ENCODE results near the gene PRR22. TPM values are rescaled to one million over a fixed set of nuclear protein-coding genes. Genes with fewer than 3 reads are reported as not detected.
"Not testable (repeated sequence)": the region's sequence is repeated elsewhere in the genome, so short reads cannot be mapped to it uniquely, and the experiment has no call there.

Gene PRR22
- polyA plus RNA-seq, 4 donors: 5.1 to 9.7 (median 9.2) TPM

- Histone ChIP-seq H3K4me1 (ENCODE audit: control insufficient read depth in 3 of 3, insufficient read depth in 2 of 3, low read depth in 1 of 3, low read length in 2 of 3) (no peaks in the 10 kb centered on the region), H3K27ac (ENCODE audit: low read depth in 1 of 3, low read length in 2 of 3) (no peak overlapping the region), H3K36me3 (ENCODE audit: control insufficient read depth in 3 of 3, insufficient read depth in 2 of 3, low read depth in 1 of 3, low read length in 3 of 3) (no peaks in the 10 kb centered on the region), H3K27me3 (ENCODE audit: control insufficient read depth in 3 of 3, insufficient read depth in 3 of 3, low read length in 3 of 3) (peaks cover 0 to 3% (median 2%) of the 10 kb centered on the region in 3 donors), H3K4me3 (ENCODE audit: low read depth in 1 of 3, low read length in 3 of 3) (no peak overlapping the region), H3K9me3 (ENCODE audit: control insufficient read depth in 2 of 2, insufficient read depth in 1 of 2, low read depth in 1 of 2, low read length in 1 of 2) (no peaks in the 10 kb centered on the region)
- no peak for DNase-seq
- WGBS, 3 donors: 76 to 82% (median 77%) methylated on average over 19 of the region's 19 CpGs
- no peak for FAIRE-seq
Observed at GRCh38 chr19:5772416-5772815, 12.1 kb downstream of the PRR22 start.

- Histone ChIP-seq H3K36me3 (ENCODE audit: control insufficient read depth in 3 of 3, insufficient read depth in 2 of 3, low read depth in 1 of 3, low read length in 3 of 3) (no peaks in the 10 kb centered on the region), H3K4me3 (ENCODE audit: low read depth in 1 of 3, low read length in 3 of 3) (no peak overlapping the region), H3K9me3 (ENCODE audit: control insufficient read depth in 2 of 2, insufficient read depth in 1 of 2, low read depth in 1 of 2, low read length in 1 of 2) (peaks cover 0 to 4% of the 10 kb centered on the region in 2 donors), H3K27me3 (ENCODE audit: control insufficient read depth in 3 of 3, insufficient read depth in 3 of 3, low read length in 3 of 3) (peaks cover 0 to 3% (median 2%) of the 10 kb centered on the region in 3 donors), H3K4me1 (ENCODE audit: control insufficient read depth in 3 of 3, insufficient read depth in 2 of 3, low read depth in 1 of 3, low read length in 2 of 3) (no peaks in the 10 kb centered on the region), H3K27ac (ENCODE audit: low read depth in 1 of 3, low read length in 2 of 3) (no peak overlapping the region)
- FAIRE-seq (no peak), DNase-seq (no peak)
- 83 to 93% (median 85%) methylated on average over 8 to 10 of the region's 10 CpGs for WGBS, 3 donors
Observed at GRCh38 chr19:5767949-5768348, 16.6 kb downstream of the PRR22 start.

GRCh38 chr19:5765220-5765619 is 19.3 kb downstream of the PRR22 start:
- FAIRE-seq: no peak
- Histone ChIP-seq H3K36me3 (ENCODE audit: control insufficient read depth in 3 of 3, insufficient read depth in 2 of 3, low read depth in 1 of 3, low read length in 3 of 3) (no peaks in the 10 kb centered on the region), H3K4me3 (ENCODE audit: low read depth in 1 of 3, low read length in 3 of 3) (no peak overlapping the region), H3K4me1 (ENCODE audit: control insufficient read depth in 3 of 3, insufficient read depth in 2 of 3, low read depth in 1 of 3, low read length in 2 of 3) (no peaks in the 10 kb centered on the region), H3K27ac (ENCODE audit: low read depth in 1 of 3, low read length in 2 of 3) (no peak overlapping the region), H3K27me3 (ENCODE audit: control insufficient read depth in 3 of 3, insufficient read depth in 3 of 3, low read length in 3 of 3) (no peaks in the 10 kb centered on the region), H3K9me3 (ENCODE audit: control insufficient read depth in 2 of 2, insufficient read depth in 1 of 2, low read depth in 1 of 2, low read length in 1 of 2) (peaks cover 0 to 4% of the 10 kb centered on the region in 2 donors)
- no peak for DNase-seq
- 92 to 95% (median 92%) methylated on average over 3 of the region's 3 CpGs for WGBS, 3 donors

- H3K4me1 ChIP-seq (ENCODE audit: control insufficient read depth in 3 of 3, insufficient read depth in 2 of 3, low read depth in 1 of 3, low read length in 2 of 3): no peaks in the 10 kb centered on the region
- WGBS, 3 donors: 86 to 90% (median 89%) methylated on average over 5 of the region's 5 CpGs
- DNase-seq (no peak), FAIRE-seq (no peak)
- peaks cover 0 to 4% of the 10 kb centered on the region in 2 donors for H3K9me3 ChIP-seq (ENCODE audit: control insufficient read depth in 2 of 2, insufficient read depth in 1 of 2, low read depth in 1 of 2, low read length in 1 of 2)
- H3K36me3 ChIP-seq (ENCODE audit: control insufficient read depth in 3 of 3, insufficient read depth in 2 of 3, low read depth in 1 of 3, low read length in 3 of 3): no peaks in the 10 kb centered on the region
- no peak overlapping the region for H3K4me3 ChIP-seq (ENCODE audit: low read depth in 1 of 3, low read length in 3 of 3)
- H3K27ac ChIP-seq (ENCODE audit: low read depth in 1 of 3, low read length in 2 of 3): no peak overlapping the region
- no peaks in the 10 kb centered on the region for H3K27me3 ChIP-seq (ENCODE audit: control insufficient read depth in 3 of 3, insufficient read depth in 3 of 3, low read length in 3 of 3)
Observed at GRCh38 chr19:5762608-5763217, 21.8 kb downstream of the PRR22 start.

- no peak overlapping the region for H3K27ac ChIP-seq (ENCODE audit: low read depth in 1 of 3, low read length in 2 of 3)
- WGBS, 3 donors: 59 to 71% (median 68%) methylated on average over 6 of the region's 6 CpGs
- no peak for FAIRE-seq
- no peaks in the 10 kb centered on the region for H3K36me3 ChIP-seq (ENCODE audit: control insufficient read depth in 3 of 3, insufficient read depth in 2 of 3, low read depth in 1 of 3, low read length in 3 of 3)
- no peak overlapping the region for H3K4me3 ChIP-seq (ENCODE audit: low read depth in 1 of 3, low read length in 3 of 3)
- no peak for DNase-seq
- H3K27me3 ChIP-seq (ENCODE audit: control insufficient read depth in 3 of 3, insufficient read depth in 3 of 3, low read length in 3 of 3): no peaks in the 10 kb centered on the region
- no peaks in the 10 kb centered on the region for H3K4me1 ChIP-seq (ENCODE audit: control insufficient read depth in 3 of 3, insufficient read depth in 2 of 3, low read depth in 1 of 3, low read length in 2 of 3)
- H3K9me3 ChIP-seq (ENCODE audit: control insufficient read depth in 2 of 2, insufficient read depth in 1 of 2, low read depth in 1 of 2, low read length in 1 of 2): no peaks in the 10 kb centered on the region
Observed at GRCh38 chr19:5753743-5754142, 30.8 kb downstream of the PRR22 start.

- no peak for DNase-seq
- no peaks in the 10 kb centered on the region for H3K36me3 ChIP-seq (ENCODE audit: control insufficient read depth in 3 of 3, insufficient read depth in 2 of 3, low read depth in 1 of 3, low read length in 3 of 3)
- H3K27me3 ChIP-seq (ENCODE audit: control insufficient read depth in 3 of 3, insufficient read depth in 3 of 3, low read length in 3 of 3): peaks cover 0 to 2% (median 0%) of the 10 kb centered on the region in 3 donors
- no peak overlapping the region for H3K27ac ChIP-seq (ENCODE audit: low read depth in 1 of 3, low read length in 2 of 3)
- H3K4me1 ChIP-seq (ENCODE audit: control insufficient read depth in 3 of 3, insufficient read depth in 2 of 3, low read depth in 1 of 3, low read length in 2 of 3): no peaks in the 10 kb centered on the region
- FAIRE-seq: no peak
- 43 to 72% (median 46%) methylated on average over 7 of the region's 7 CpGs for WGBS, 3 donors
- no peaks in the 10 kb centered on the region for H3K9me3 ChIP-seq (ENCODE audit: control insufficient read depth in 2 of 2, insufficient read depth in 1 of 2, low read depth in 1 of 2, low read length in 1 of 2)
- no peak overlapping the region for H3K4me3 ChIP-seq (ENCODE audit: low read depth in 1 of 3, low read length in 3 of 3)
Observed at GRCh38 chr19:5751709-5752108, 32.8 kb downstream of the PRR22 start.

- H3K36me3 ChIP-seq (ENCODE audit: control insufficient read depth in 3 of 3, insufficient read depth in 2 of 3, low read depth in 1 of 3, low read length in 3 of 3): no peaks in the 10 kb centered on the region
- WGBS, 3 donors: 82 to 88% (median 83%) methylated on average over 5 of the region's 5 CpGs
Observed at GRCh38 chr19:5749505-5749904, 35.0 kb downstream of the PRR22 start.

GRCh38 chr19:5748920-5749319 is 35.6 kb downstream of the PRR22 start:
- not testable (repeated sequence) for H3K27me3 ChIP-seq (ENCODE audit: control insufficient read depth in 3 of 3, insufficient read depth in 3 of 3, low read length in 3 of 3); FAIRE-seq; H3K36me3 ChIP-seq (ENCODE audit: control insufficient read depth in 3 of 3, insufficient read depth in 2 of 3, low read depth in 1 of 3, low read length in 3 of 3); H3K4me1 ChIP-seq (ENCODE audit: control insufficient read depth in 3 of 3, insufficient read depth in 2 of 3, low read depth in 1 of 3, low read length in 2 of 3); H3K27ac ChIP-seq (ENCODE audit: low read depth in 1 of 3, low read length in 2 of 3); H3K9me3 ChIP-seq (ENCODE audit: control insufficient read depth in 2 of 2, insufficient read depth in 1 of 2, low read depth in 1 of 2, low read length in 1 of 2); H3K4me3 ChIP-seq (ENCODE audit: low read depth in 1 of 3, low read length in 3 of 3)
- 5 to 38% (median 18%) methylated on average over 6 of the region's 6 CpGs for WGBS, 3 donors
- peak in 1 of 2 donors; percentile 29 for DNase-seq

More at GRCh38 chr19:5749505-5749904, 35.0 kb downstream of the PRR22 start:
- Histone ChIP-seq H3K27ac (ENCODE audit: low read depth in 1 of 3, low read length in 2 of 3) (no peak overlapping the region), H3K4me1 (ENCODE audit: control insufficient read depth in 3 of 3, insufficient read depth in 2 of 3, low read depth in 1 of 3, low read length in 2 of 3) (no peaks in the 10 kb centered on the region), H3K4me3 (ENCODE audit: low read depth in 1 of 3, low read length in 3 of 3) (no peak overlapping the region), H3K9me3 (ENCODE audit: control insufficient read depth in 2 of 2, insufficient read depth in 1 of 2, low read depth in 1 of 2, low read length in 1 of 2) (no peaks in the 10 kb centered on the region), H3K27me3 (ENCODE audit: control insufficient read depth in 3 of 3, insufficient read depth in 3 of 3, low read length in 3 of 3) (peaks cover 0 to 2% (median 0%) of the 10 kb centered on the region in 3 donors)
- FAIRE-seq (no peak), DNase-seq (no peak)

- FAIRE-seq; H3K27ac ChIP-seq (ENCODE audit: low read depth in 1 of 3, low read length in 2 of 3); H3K9me3 ChIP-seq (ENCODE audit: control insufficient read depth in 2 of 2, insufficient read depth in 1 of 2, low read depth in 1 of 2, low read length in 1 of 2); H3K4me3 ChIP-seq (ENCODE audit: low read depth in 1 of 3, low read length in 3 of 3); DNase-seq; H3K4me1 ChIP-seq (ENCODE audit: control insufficient read depth in 3 of 3, insufficient read depth in 2 of 3, low read depth in 1 of 3, low read length in 2 of 3); H3K27me3 ChIP-seq (ENCODE audit: control insufficient read depth in 3 of 3, insufficient read depth in 3 of 3, low read length in 3 of 3); H3K36me3 ChIP-seq (ENCODE audit: control insufficient read depth in 3 of 3, insufficient read depth in 2 of 3, low read depth in 1 of 3, low read length in 3 of 3): not testable (repeated sequence)
- 80 to 86% (median 86%) methylated on average over 10 of the region's 10 CpGs for WGBS, 3 donors
Observed at GRCh38 chr19:5744999-5745398, 39.5 kb downstream of the PRR22 start.

Data from small intestine (tissue), 7 donors.